Measurements from ENCODE around the gene RNF32.

DNA sequence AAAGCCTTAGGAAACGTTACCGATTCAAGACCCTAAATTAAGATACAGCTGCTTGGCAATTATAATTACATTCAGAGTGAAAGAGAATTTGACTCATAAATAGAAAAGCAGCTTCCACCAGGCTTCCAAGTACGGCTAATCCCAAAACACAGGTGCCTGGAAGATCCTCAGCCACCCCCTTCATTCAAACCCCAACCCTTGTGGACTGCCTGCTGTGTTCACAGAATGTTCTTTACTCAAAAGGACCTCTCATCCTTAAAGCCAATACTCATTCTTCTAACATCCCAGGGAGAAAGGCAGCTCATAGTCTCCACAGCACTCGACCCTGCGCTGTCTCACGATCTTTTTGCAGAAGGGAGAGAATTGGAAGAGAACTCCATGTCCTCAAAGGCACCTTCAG, 32.9 kb downstream of the RNF32 start:
- TF ChIP-seq, protein P1, sequence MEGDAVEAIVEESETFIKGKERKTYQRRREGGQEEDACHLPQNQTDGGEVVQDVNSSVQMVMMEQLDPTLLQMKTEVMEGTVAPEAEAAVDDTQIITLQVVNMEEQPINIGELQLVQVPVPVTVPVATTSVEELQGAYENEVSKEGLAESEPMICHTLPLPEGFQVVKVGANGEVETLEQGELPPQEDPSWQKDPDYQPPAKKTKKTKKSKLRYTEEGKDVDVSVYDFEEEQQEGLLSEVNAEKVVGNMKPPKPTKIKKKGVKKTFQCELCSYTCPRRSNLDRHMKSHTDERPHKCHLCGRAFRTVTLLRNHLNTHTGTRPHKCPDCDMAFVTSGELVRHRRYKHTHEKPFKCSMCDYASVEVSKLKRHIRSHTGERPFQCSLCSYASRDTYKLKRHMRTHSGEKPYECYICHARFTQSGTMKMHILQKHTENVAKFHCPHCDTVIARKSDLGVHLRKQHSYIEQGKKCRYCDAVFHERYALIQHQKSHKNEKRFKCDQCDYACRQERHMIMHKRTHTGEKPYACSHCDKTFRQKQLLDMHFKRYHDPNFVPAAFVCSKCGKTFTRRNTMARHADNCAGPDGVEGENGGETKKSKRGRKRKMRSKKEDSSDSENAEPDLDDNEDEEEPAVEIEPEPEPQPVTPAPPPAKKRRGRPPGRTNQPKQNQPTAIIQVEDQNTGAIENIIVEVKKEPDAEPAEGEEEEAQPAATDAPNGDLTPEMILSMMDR (IDR thresholded peaks at IDR 0.05): no peak
- no peak for TF ChIP-seq POLR2A (IDR thresholded peaks at IDR 0.05)
